HG02571 (cell line): ENCODE measurements around the gene PHLDB1.

Source experiments
- ATAC-seq: cut with Tn5 transposase; IDR thresholded peaks from one replicate; pipeline ENCODE4 v1.9.1; 2021; ENCODE audit warnings: mild to moderate bottlenecking, moderate library complexity; ENCODE audit not compliant: unreplicated experiment

Gene PHLDB1

GRCh38 chr11:118621784-118622375 is 14.5 kb downstream of the PHLDB1 start:
- ATAC-seq = no peak

- no peak for ATAC-seq
These were observed 15.2 kb downstream of the PHLDB1 start for GRCh38 chr11:118622376-118623268.

- no peak for ATAC-seq
These were observed 15.8 kb downstream of the PHLDB1 start for GRCh38 chr11:118623269-118623655.

- ATAC-seq = no peak
These were observed 17.7 kb downstream of the PHLDB1 start for GRCh38 chr11:118625036-118625690.

- ATAC-seq = no peak
These were observed 18.6 kb downstream of the PHLDB1 start for GRCh38 chr11:118625976-118626375.

- ATAC-seq = no peak
These were observed 20.2 kb downstream of the PHLDB1 start for GRCh38 chr11:118627566-118627965.

- ATAC-seq = no peak
These were observed 20.6 kb downstream of the PHLDB1 start for GRCh38 chr11:118628031-118628430.

GRCh38 chr11:118628432-118628831 is 21.0 kb downstream of the PHLDB1 start:
- ATAC-seq = no peak

- ATAC-seq = no peak
These were observed 21.6 kb downstream of the PHLDB1 start for GRCh38 chr11:118628861-118629549.

GRCh38 chr11:118629761-118630661 is 22.6 kb downstream of the PHLDB1 start:
- no peak for ATAC-seq

GRCh38 chr11:118631142-118631909 is 23.9 kb downstream of the PHLDB1 start:
- ATAC-seq = no peak

GRCh38 chr11:118632577-118633318 is 25.3 kb downstream of the PHLDB1 start:
- ATAC-seq = no peak

GRCh38 chr11:118633319-118633690 is 25.9 kb downstream of the PHLDB1 start:
- no peak for ATAC-seq

- no peak for ATAC-seq
These were observed 26.6 kb downstream of the PHLDB1 start for GRCh38 chr11:118633979-118634378.

GRCh38 chr11:118634431-118635236 is 27.2 kb downstream of the PHLDB1 start:
- no peak for ATAC-seq

GRCh38 chr11:118635237-118635591 is 27.8 kb downstream of the PHLDB1 start:
- no peak for ATAC-seq

- no peak for ATAC-seq
These were observed 28.2 kb downstream of the PHLDB1 start for GRCh38 chr11:118635642-118636041.
